ENCODE data around the gene PGGT1B. TPM values are rescaled to one million over a fixed set of nuclear protein-coding genes. Genes with fewer than 3 reads are reported as not detected.

The PGGT1B gene
- total and polyA plus RNA-seq, 9 of the 15 experiments (the other 6 are each of a cell fraction or from before 2014, with no cell fraction given): 5.3 to 33.7 (median 19.8) TPM

GRCh38 chr5:115214541-115214940 lies 48.1 kb downstream of the PGGT1B start:
- Histone ChIP-seq H2AFZ (ENCODE audit: low read depth, low read length) (no peak overlapping the region), H3K36me3 (ENCODE audit: control insufficient read depth, insufficient read depth, low read length) (peaks cover 10% of the 10 kb centered on the region; the same call in 2 of the 3 replicates), H3K4me2 (ENCODE audit: insufficient read depth, low read length) (no peak overlapping the region), H3K4me1 (replicated peaks in 1 of 2; ENCODE audit: control insufficient read depth in 2 of 2, insufficient read depth in 2 of 2, low read length in 2 of 2) (no peaks in the 10 kb centered on the region), H3K9me1 (ENCODE audit: control insufficient read depth, insufficient read depth, low read length) (no peaks in the 10 kb centered on the region), H3K27ac (ENCODE audit: extremely low read depth, low read depth, low read length) (no peak overlapping the region), H4K20me1 (replicated peaks; ENCODE audit: control insufficient read depth, insufficient read depth, low read length) (no peaks in the 10 kb centered on the region), H3K79me2 (ENCODE audit: control insufficient read depth, insufficient read depth, low read length) (no peaks in the 10 kb centered on the region), H3K9ac (ENCODE audit: insufficient read depth in 1 of 2, low read depth in 2 of 2, low read length in 2 of 2) (no peak overlapping the region), H3K4me3 (no peak overlapping the region), H3K27me3 (ENCODE audit: control insufficient read depth in 2 of 2, insufficient read depth in 2 of 2, low read length in 2 of 2) (no peaks in the 10 kb centered on the region), H3K9me3 (replicated peaks; ENCODE audit: control insufficient read depth, insufficient read depth, low read depth, low read length) (no peaks in the 10 kb centered on the region)
- POLR2A ChIA-PET: no interaction called here
- no TSS peak for BruUV-seq (replicated peaks)
- in situ Hi-C loops (cut with MboI) (no loop called here), intact Hi-C loops (cut with micrococcal nuclease) (no loop called here)
- ATAC-seq (no peak), DNase-seq (ENCODE audit: extremely low read depth in 1 of 4, low spot score in 3 of 4) (no peak), FAIRE-seq (no peak)
- 92% methylated on average over 1 of the region's 1 CpG for WGBS (ENCODE audit: insufficient coverage, low coverage, missing lambda C conversion rate)
- CTCF ChIA-PET (ENCODE audit: low intra/inter-chr PET ratio): no interaction called here
- no peak for TF ChIP-seq ZNF263 (CRISPR knock-in tag; IDR thresholded peaks at IDR 0.05; ENCODE audit: borderline replicate concordance)
- TF ChIP-seq, protein P1, sequence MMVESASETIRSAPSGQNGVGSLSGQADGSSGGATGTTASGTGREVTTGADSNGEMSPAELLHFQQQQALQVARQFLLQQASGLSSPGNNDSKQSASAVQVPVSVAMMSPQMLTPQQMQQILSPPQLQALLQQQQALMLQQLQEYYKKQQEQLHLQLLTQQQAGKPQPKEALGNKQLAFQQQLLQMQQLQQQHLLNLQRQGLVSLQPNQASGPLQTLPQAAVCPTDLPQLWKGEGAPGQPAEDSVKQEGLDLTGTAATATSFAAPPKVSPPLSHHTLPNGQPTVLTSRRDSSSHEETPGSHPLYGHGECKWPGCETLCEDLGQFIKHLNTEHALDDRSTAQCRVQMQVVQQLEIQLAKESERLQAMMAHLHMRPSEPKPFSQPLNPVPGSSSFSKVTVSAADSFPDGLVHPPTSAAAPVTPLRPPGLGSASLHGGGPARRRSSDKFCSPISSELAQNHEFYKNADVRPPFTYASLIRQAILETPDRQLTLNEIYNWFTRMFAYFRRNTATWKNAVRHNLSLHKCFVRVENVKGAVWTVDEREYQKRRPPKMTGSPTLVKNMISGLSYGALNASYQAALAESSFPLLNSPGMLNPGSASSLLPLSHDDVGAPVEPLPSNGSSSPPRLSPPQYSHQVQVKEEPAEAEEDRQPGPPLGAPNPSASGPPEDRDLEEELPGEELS (CRISPR knock-in tag; IDR thresholded peaks at IDR 0.05; ENCODE audit: borderline replicate concordance): no peak
- TF ChIP-seq ZNF311 (CRISPR knock-in tag; IDR thresholded peaks at IDR 0.05): no peak
- no peak for TF ChIP-seq BCOR (IDR thresholded peaks at IDR 0.05)
- TF ChIP-seq GATAD2A (IDR thresholded peaks at IDR 0.05): no peak
- no peak for TF ChIP-seq NFE2 (IDR thresholded peaks at IDR 0.05; ENCODE audit: low read depth)
- TF ChIP-seq HSF4 (CRISPR knock-in tag; IDR thresholded peaks at IDR 0.05; ENCODE audit: borderline replicate concordance): no peak
- TF ChIP-seq EP400 (IDR thresholded peaks at IDR 0.05): no peak
- TF ChIP-seq, protein P2, sequence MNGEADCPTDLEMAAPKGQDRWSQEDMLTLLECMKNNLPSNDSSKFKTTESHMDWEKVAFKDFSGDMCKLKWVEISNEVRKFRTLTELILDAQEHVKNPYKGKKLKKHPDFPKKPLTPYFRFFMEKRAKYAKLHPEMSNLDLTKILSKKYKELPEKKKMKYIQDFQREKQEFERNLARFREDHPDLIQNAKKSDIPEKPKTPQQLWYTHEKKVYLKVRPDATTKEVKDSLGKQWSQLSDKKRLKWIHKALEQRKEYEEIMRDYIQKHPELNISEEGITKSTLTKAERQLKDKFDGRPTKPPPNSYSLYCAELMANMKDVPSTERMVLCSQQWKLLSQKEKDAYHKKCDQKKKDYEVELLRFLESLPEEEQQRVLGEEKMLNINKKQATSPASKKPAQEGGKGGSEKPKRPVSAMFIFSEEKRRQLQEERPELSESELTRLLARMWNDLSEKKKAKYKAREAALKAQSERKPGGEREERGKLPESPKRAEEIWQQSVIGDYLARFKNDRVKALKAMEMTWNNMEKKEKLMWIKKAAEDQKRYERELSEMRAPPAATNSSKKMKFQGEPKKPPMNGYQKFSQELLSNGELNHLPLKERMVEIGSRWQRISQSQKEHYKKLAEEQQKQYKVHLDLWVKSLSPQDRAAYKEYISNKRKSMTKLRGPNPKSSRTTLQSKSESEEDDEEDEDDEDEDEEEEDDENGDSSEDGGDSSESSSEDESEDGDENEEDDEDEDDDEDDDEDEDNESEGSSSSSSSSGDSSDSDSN (IDR thresholded peaks at IDR 0.05; ENCODE audit: borderline replicate concordance in 1 of 2, low read depth in 2 of 2, low read length in 2 of 2): no peak
- TF ChIP-seq CSDE1 (IDR thresholded peaks at IDR 0.05): no peak
- TF ChIP-seq ARID2 (IDR thresholded peaks at IDR 0.05): no peak
- TF ChIP-seq MECOM (CRISPR knock-in tag; IDR thresholded peaks at IDR 0.05): no peak
- TF ChIP-seq, protein P3, sequence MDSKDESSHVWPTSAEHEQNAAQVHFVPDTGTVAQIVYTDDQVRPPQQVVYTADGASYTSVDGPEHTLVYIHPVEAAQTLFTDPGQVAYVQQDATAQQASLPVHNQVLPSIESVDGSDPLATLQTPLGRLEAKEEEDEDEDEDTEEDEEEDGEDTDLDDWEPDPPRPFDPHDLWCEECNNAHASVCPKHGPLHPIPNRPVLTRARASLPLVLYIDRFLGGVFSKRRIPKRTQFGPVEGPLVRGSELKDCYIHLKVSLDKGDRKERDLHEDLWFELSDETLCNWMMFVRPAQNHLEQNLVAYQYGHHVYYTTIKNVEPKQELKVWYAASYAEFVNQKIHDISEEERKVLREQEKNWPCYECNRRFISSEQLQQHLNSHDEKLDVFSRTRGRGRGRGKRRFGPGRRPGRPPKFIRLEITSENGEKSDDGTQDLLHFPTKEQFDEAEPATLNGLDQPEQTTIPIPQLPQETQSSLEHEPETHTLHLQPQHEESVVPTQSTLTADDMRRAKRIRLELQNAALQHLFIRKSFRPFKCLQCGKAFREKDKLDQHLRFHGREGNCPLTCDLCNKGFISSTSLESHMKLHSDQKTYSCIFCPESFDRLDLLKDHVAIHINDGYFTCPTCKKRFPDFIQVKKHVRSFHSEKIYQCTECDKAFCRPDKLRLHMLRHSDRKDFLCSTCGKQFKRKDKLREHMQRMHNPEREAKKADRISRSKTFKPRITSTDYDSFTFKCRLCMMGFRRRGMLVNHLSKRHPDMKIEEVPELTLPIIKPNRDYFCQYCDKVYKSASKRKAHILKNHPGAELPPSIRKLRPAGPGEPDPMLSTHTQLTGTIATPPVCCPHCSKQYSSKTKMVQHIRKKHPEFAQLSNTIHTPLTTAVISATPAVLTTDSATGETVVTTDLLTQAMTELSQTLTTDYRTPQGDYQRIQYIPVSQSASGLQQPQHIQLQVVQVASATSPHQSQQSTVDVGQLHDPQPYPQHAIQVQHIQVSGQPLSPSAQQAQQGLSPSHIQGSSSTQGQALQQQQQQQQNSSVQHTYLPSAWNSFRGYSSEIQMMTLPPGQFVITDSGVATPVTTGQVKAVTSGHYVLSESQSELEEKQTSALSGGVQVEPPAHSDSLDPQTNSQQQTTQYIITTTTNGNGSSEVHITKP (IDR thresholded peaks at IDR 0.05; ENCODE audit: partially characterized antibody): no peak
- TF ChIP-seq FUS (optimal IDR thresholded peaks at IDR 0.05; ENCODE audit: low read depth, low read length): no peak
- TF ChIP-seq WHSC1 (IDR thresholded peaks at IDR 0.05; ENCODE audit: low read length): no peak
